Aorta (tissue), 5 donors: ENCODE results near the gene ATG16L2. TPM values are rescaled to one million over a fixed set of nuclear protein-coding genes. Genes with fewer than 3 reads are reported as not detected.
A peak's percentile ranks its signal among the peaks of the same experiment; 100 is the strongest.
"Not testable (repeated sequence)": the region's sequence is repeated elsewhere in the genome, so short reads cannot be mapped to it uniquely, and the experiment has no call there.

Source experiments
- ATAC-seq: fragments of 200-7000 bp; cut with Tn5 transposase; one replicate; pipeline ENCODE4 v1.9.1; 2022; ENCODE audit warnings: moderate library complexity; ENCODE audit not compliant: low FRiP score
- DNase-seq, 2 donors: peaks; one replicate each; pipeline ENCODE4 v3.0.0-alpha.2; 2020
- H3K27ac ChIP-seq, 2 donors: one replicate each; pipeline ENCODE4 v1.5.1; 2013; ENCODE audit warnings: low read length in 2 of 2, mild to moderate bottlenecking in 2 of 2, moderate library complexity in 2 of 2, control low read depth in 1 of 2, inconsistent platforms in 1 of 2, low read depth in 1 of 2
- H3K27me3 ChIP-seq, 2 donors: one replicate each; pipeline ENCODE4 v1.6.1; 2013; ENCODE audit warnings: control low read depth in 1 of 2, low read length in 1 of 2, mild to moderate bottlenecking in 1 of 2, moderate library complexity in 1 of 2; ENCODE audit not compliant: insufficient read depth in 2 of 2, control insufficient read depth in 1 of 2
- H3K36me3 ChIP-seq, 2 donors: one replicate each; pipeline ENCODE4 v1.6.1; 2013; ENCODE audit warnings: control low read depth in 1 of 2, low read length in 1 of 2, mild to moderate bottlenecking in 1 of 2; ENCODE audit not compliant: insufficient read depth in 2 of 2, control insufficient read depth in 1 of 2
- H3K4me1 ChIP-seq, 2 donors: one replicate each; pipeline ENCODE4 v1.6.1; 2013; ENCODE audit warnings: low read length in 2 of 2, control low read depth in 1 of 2, mild to moderate bottlenecking in 1 of 2, moderate library complexity in 1 of 2; ENCODE audit not compliant: insufficient read depth in 2 of 2, control insufficient read depth in 1 of 2
- H3K4me3 ChIP-seq, 2 donors: one replicate each; pipeline ENCODE4 v1.5.1; 2013; ENCODE audit warnings: low read length in 2 of 2, control low read depth in 1 of 2, mild to moderate bottlenecking in 1 of 2
- H3K9me3 ChIP-seq: one replicate; pipeline ENCODE4 v1.6.1; 2013; ENCODE audit warnings: mild to moderate bottlenecking, low read length; ENCODE audit not compliant: control insufficient read depth
- WGBS, 2 donors: extraction: QIAGEN DNeasy Blood & Tissue Kit; methylation state at CpG; one replicate each; pipeline ENCODE4 v1.1.7; 2013; 5-methylcytosine and 5-hydroxymethylcytosine counted together
- intact Hi-C, 2 donors: fragments of 100-400 bp; cut with DNase I; formaldehyde crosslinking; loops; one replicate each; pipeline versions ENCODE4 v1.14.2 to v1.15.0; 2022
- polyA plus RNA-seq, 2 donors: library from polyadenylated mRNA; stranded (reverse); fragments of 200-250 nt; gene quantifications; one replicate each; pipeline ENCODE4 v1.2.3, GENCODE V29; 2013
- total RNA-seq, 2 donors: library from RNA; stranded (reverse); fragmentation: NEBNext Ultra II Directional; extraction: Animal tissue kit (Norgen Biotek cat#: 25700); gene quantifications; one replicate each; pipeline ENCODE4 v1.2.1, GENCODE V29; 2021
- donor health status: healthy with polysubstance abuse.
- donor health status: Bipolar disorder and iron deficiency.
- donor health status: DM: no; HTN: no; CAD: no.
- donor health status: DM: no; HTN: no; CAD: no.
- donor health status: DM: yes; HTN: yes; CAD: no.

The ATG16L2 gene
- total and polyA plus RNA-seq, 4 donors: 4.9 to 74.8 (median 39.4) TPM

- DNase-seq (peak in 1 of 2 donors; percentile 41), ATAC-seq (peak; percentile 63)
- 1 to 3% methylated on average over 3 of the region's 3 CpGs for WGBS, 2 donors
- H3K4me1 ChIP-seq: peaks cover 0 to 3% of the 10 kb centered on the region in 2 donors
- H3K36me3 ChIP-seq: no peaks in the 10 kb centered on the region
- intact Hi-C loops: no loop called here
- no peaks in the 10 kb centered on the region for H3K9me3 ChIP-seq
- peak overlapping the region in 1 of 2 donors; percentile 57 for H3K27ac ChIP-seq
- no peaks in the 10 kb centered on the region for H3K27me3 ChIP-seq
- H3K4me3 ChIP-seq: no peak overlapping the region
These were observed 42.5 kb downstream of the ATG16L2 start for GRCh38 chr11:72856551-72857345.

- H3K27me3 ChIP-seq, intact Hi-C loops, H3K36me3 ChIP-seq, H3K27ac ChIP-seq, H3K4me1 ChIP-seq, H3K4me3 ChIP-seq, ATAC-seq, DNase-seq, H3K9me3 ChIP-seq: not testable (repeated sequence)
- 98 to 100% methylated on average over 2 of the region's 2 CpGs for WGBS, 2 donors
These were observed 44.1 kb downstream of the ATG16L2 start for GRCh38 chr11:72858267-72858666.

- DNase-seq (no peak), ATAC-seq (no peak)
- Histone ChIP-seq H3K27ac (peak overlapping the region in 1 of 2 donors; percentile 71), H3K9me3 (no peaks in the 10 kb centered on the region), H3K36me3 (no peaks in the 10 kb centered on the region), H3K4me3 (no peak overlapping the region), H3K4me1 (peaks cover 0 to 3% of the 10 kb centered on the region in 2 donors), H3K27me3 (no peaks in the 10 kb centered on the region)
- WGBS, 2 donors: 74 to 81% methylated on average over 3 of the region's 3 CpGs
- intact Hi-C loops: no loop called here
These were observed 44.9 kb downstream of the ATG16L2 start for GRCh38 chr11:72859126-72859525.

- intact Hi-C loops: no loop called here
- ATAC-seq: no peak
- Histone ChIP-seq H3K9me3 (no peaks in the 10 kb centered on the region), H3K4me3 (no peak overlapping the region), H3K4me1 (peaks cover 0 to 6% of the 10 kb centered on the region in 2 donors), H3K36me3 (no peaks in the 10 kb centered on the region), H3K27ac (peak overlapping the region; percentile 52 to 88), H3K27me3 (no peaks in the 10 kb centered on the region)
- DNase-seq: no peak
- WGBS, 2 donors: 85 to 92% methylated on average over 4 of the region's 4 CpGs
These were observed 45.8 kb downstream of the ATG16L2 start for GRCh38 chr11:72860010-72860409.

GRCh38 chr11:72860592-72860991 lies 46.4 kb downstream of the ATG16L2 start:
- intact Hi-C loops: no loop called here
- WGBS, 2 donors: 97 to 100% methylated on average over 4 of the region's 4 CpGs
- no peak for ATAC-seq
- DNase-seq: no peak
- peaks cover 0 to 7% of the 10 kb centered on the region in 2 donors for H3K4me1 ChIP-seq
- H3K36me3 ChIP-seq: no peaks in the 10 kb centered on the region
- H3K27ac ChIP-seq: peak overlapping the region in 1 of 2 donors; percentile 63
- no peak overlapping the region for H3K4me3 ChIP-seq
- H3K9me3 ChIP-seq: no peaks in the 10 kb centered on the region
- no peaks in the 10 kb centered on the region for H3K27me3 ChIP-seq

- H3K4me1 ChIP-seq: peaks cover 0 to 8% of the 10 kb centered on the region in 2 donors
- no peak overlapping the region for H3K4me3 ChIP-seq
- WGBS, 2 donors: 88 to 90% methylated on average over 1 of the region's 1 CpG
- intact Hi-C loops: no loop called here
- ATAC-seq (no peak), DNase-seq (no peak)
- peaks cover 0 to 4% of the 10 kb centered on the region in 2 donors for H3K36me3 ChIP-seq
- H3K27ac ChIP-seq: peak overlapping the region; percentile 36 to 78
- no peaks in the 10 kb centered on the region for H3K9me3 ChIP-seq
- no peaks in the 10 kb centered on the region for H3K27me3 ChIP-seq
These were observed 48.9 kb downstream of the ATG16L2 start for GRCh38 chr11:72863091-72863490.

- DNase-seq (no peak), ATAC-seq (no peak)
- peaks cover 0 to 4% of the 10 kb centered on the region in 2 donors for H3K36me3 ChIP-seq
- intact Hi-C loops: no loop called here
- no peaks in the 10 kb centered on the region for H3K27me3 ChIP-seq
- peak overlapping the region in 1 of 2 donors; percentile 95 for H3K27ac ChIP-seq
- no peak overlapping the region for H3K4me3 ChIP-seq
- no peaks in the 10 kb centered on the region for H3K9me3 ChIP-seq
- H3K4me1 ChIP-seq: peaks cover 0 to 5% of the 10 kb centered on the region in 2 donors
- 18 to 32% methylated on average over 1 of the region's 1 CpG for WGBS, 2 donors
These were observed 49.7 kb downstream of the ATG16L2 start for GRCh38 chr11:72863916-72864315.

GRCh38 chr11:72864702-72865655 lies 50.8 kb downstream of the ATG16L2 start:
- Histone ChIP-seq H3K27ac (peak overlapping the region; percentile 89 to 90), H3K4me1 (peaks cover 0 to 5% of the 10 kb centered on the region in 2 donors), H3K27me3 (no peaks in the 10 kb centered on the region), H3K9me3 (no peaks in the 10 kb centered on the region), H3K4me3 (peak overlapping the region in 1 of 2 donors; percentile 26), H3K36me3 (peaks cover 0 to 4% of the 10 kb centered on the region in 2 donors)
- DNase-seq (no peak), ATAC-seq (peak; percentile 81)
- intact Hi-C loops: no loop called here
- 4 to 7% methylated on average over 5 of the region's 5 CpGs for WGBS, 2 donors
